IMR-90 (cell line): ENCODE measurements around the gene MCF2L.
A peak's percentile ranks its signal among the peaks of the same experiment; 100 is the strongest.

Source experiments
- BHLHE40 ChIP-seq: fragments of 150-350 bp; IDR thresholded peaks from 2 replicates; pipeline ENCODE4 v1.6.1; 2016; ENCODE audit warnings: mild to moderate bottlenecking, low read depth, low read length
- CEBPB ChIP-seq: IDR thresholded peaks from 2 replicates; pipeline ENCODE4 v1.6.1; 2012; ENCODE audit warnings: low read depth, low read length, improper control_type of control experiment
- CHD1 ChIP-seq: IDR thresholded peaks from 2 replicates; pipeline ENCODE4 v1.6.1; 2012; ENCODE audit warnings: low read depth, low read length, improper control_type of control experiment
- ELK1 ChIP-seq: fragments of 150-350 bp; IDR thresholded peaks from 2 replicates; pipeline ENCODE4 v1.6.1; 2016; ENCODE audit warnings: low read depth, mild to moderate bottlenecking, low read length, moderate library complexity, borderline replicate concordance
- FOS ChIP-seq: fragments of 150-350 bp; IDR thresholded peaks from 2 replicates; pipeline ENCODE4 v1.6.1; 2016; ENCODE audit warnings: low read depth, low read length
- MAFK ChIP-seq: IDR thresholded peaks from 2 replicates; pipeline ENCODE4 v1.6.1; 2012; ENCODE audit warnings: low read depth, low read length, improper control_type of control experiment
- MAZ ChIP-seq: IDR thresholded peaks from 2 replicates; pipeline ENCODE4 v1.6.1; 2012; ENCODE audit warnings: low read depth, mild to moderate bottlenecking, low read length, improper control_type of control experiment, moderate library complexity, borderline replicate concordance
- MXI1 ChIP-seq: IDR thresholded peaks from 2 replicates; pipeline ENCODE4 v1.6.1; 2012; ENCODE audit warnings: low read depth, mild to moderate bottlenecking, low read length, moderate library complexity, borderline replicate concordance
- POLR2A ChIP-seq: IDR thresholded peaks from 2 replicates; pipeline ENCODE4 v1.6.1; 2012; ENCODE audit warnings: mild to moderate bottlenecking, low read depth, low read length
- RAD21 ChIP-seq: IDR thresholded peaks from 2 replicates; pipeline ENCODE4 v1.6.1; 2012; ENCODE audit warnings: low read length, improper control_type of control experiment
- RFX5 ChIP-seq: IDR thresholded peaks from 2 replicates; pipeline ENCODE4 v1.8.0; 2012; ENCODE audit warnings: low read depth, mild to moderate bottlenecking, low read length, moderate library complexity
- SMC3 ChIP-seq: fragments of 150-350 bp; IDR thresholded peaks from 2 replicates; pipeline ENCODE4 v1.6.1; 2016; ENCODE audit warnings: low read depth, mild to moderate bottlenecking, antibody characterized with exemption, low read length, moderate library complexity
- USF2 ChIP-seq: fragments of 150-350 bp; IDR thresholded peaks from 2 replicates; pipeline ENCODE4 v1.6.1; 2017; ENCODE audit warnings: mild to moderate bottlenecking, antibody characterized with exemption, low read length, low read depth
- TF ChIP-seq, protein P1 (sequence below): conservative IDR thresholded peaks from 2 replicates; pipeline ENCODE4 v1.5.1; 2012; ENCODE audit warnings: mild to moderate bottlenecking, low read depth, low read length, improper control_type of control experiment

GRCh38 chr13:113072376-113072775, 103.4 kb downstream of the MCF2L start:
- TF ChIP-seq, protein P1, sequence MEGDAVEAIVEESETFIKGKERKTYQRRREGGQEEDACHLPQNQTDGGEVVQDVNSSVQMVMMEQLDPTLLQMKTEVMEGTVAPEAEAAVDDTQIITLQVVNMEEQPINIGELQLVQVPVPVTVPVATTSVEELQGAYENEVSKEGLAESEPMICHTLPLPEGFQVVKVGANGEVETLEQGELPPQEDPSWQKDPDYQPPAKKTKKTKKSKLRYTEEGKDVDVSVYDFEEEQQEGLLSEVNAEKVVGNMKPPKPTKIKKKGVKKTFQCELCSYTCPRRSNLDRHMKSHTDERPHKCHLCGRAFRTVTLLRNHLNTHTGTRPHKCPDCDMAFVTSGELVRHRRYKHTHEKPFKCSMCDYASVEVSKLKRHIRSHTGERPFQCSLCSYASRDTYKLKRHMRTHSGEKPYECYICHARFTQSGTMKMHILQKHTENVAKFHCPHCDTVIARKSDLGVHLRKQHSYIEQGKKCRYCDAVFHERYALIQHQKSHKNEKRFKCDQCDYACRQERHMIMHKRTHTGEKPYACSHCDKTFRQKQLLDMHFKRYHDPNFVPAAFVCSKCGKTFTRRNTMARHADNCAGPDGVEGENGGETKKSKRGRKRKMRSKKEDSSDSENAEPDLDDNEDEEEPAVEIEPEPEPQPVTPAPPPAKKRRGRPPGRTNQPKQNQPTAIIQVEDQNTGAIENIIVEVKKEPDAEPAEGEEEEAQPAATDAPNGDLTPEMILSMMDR = no peak
- TF ChIP-seq USF2 (no peak), POLR2A (no peak), CEBPB (peak; percentile 80), RFX5 (no peak), ELK1 (no peak), MAZ (no peak), FOS (no peak), MXI1 (no peak), MAFK (no peak), CHD1 (no peak), BHLHE40 (no peak), RAD21 (no peak), SMC3 (no peak)
